ENCODE data around the gene MGAT4B. TPM values are rescaled to one million over a fixed set of nuclear protein-coding genes. Genes with fewer than 3 reads are reported as not detected.

The MGAT4B gene
- total RNA-seq, 1 donor from 2014 or later = 95.5 TPM

GRCh38 chr5:179794575-179794974, 12.1 kb downstream of the MGAT4B start:
- peak overlapping the region in 1 of 2 donors; percentile 55 for H3K4me3 ChIP-seq
- no peak for DNase-seq (ENCODE audit: extremely low spot score in 2 of 2)
- peaks cover 45% of the 10 kb centered on the region for H3K4me1 ChIP-seq
- H3K27me3 ChIP-seq = no peaks in the 10 kb centered on the region
- intact Hi-C loops (cut with DNase I) = loop anchor here (10.0 kb wide), 1 partner anchor 110 kb away; the partner anchor contains the start of gene CBY3
- peaks cover 0 to 25% of the 10 kb centered on the region in 2 donors for H3K36me3 ChIP-seq
- peak overlapping the region; percentile 94 for H3K27ac ChIP-seq
- H3K9me3 ChIP-seq = no peaks in the 10 kb centered on the region
- TF ChIP-seq POLR2A (IDR thresholded peaks at IDR 0.05) = no peak
- no peak for TF ChIP-seq POLR2AphosphoS5 (IDR thresholded peaks at IDR 0.05; ENCODE audit: insufficient read depth in 1 of 2, low read depth in 1 of 2)
- no peak for TF ChIP-seq CTCF (IDR thresholded peaks at IDR 0.05)

- Histone ChIP-seq H3K36me3 (peaks cover 0 to 21% of the 10 kb centered on the region in 2 donors), H3K9me3 (no peaks in the 10 kb centered on the region), H3K27me3 (no peaks in the 10 kb centered on the region), H3K4me1 (peaks cover 45% of the 10 kb centered on the region), H3K27ac (peak overlapping the region; percentile 94), H3K4me3 (peak overlapping the region; percentile 24 to 55)
- no peak for DNase-seq (ENCODE audit: extremely low spot score in 2 of 2)
- TF ChIP-seq POLR2AphosphoS5 (IDR thresholded peaks at IDR 0.05; ENCODE audit: insufficient read depth in 1 of 2, low read depth in 1 of 2) = no peak
- TF ChIP-seq POLR2A (IDR thresholded peaks at IDR 0.05) = no peak
- TF ChIP-seq CTCF (IDR thresholded peaks at IDR 0.05) = no peak
- intact Hi-C loops (cut with DNase I) = loop anchor here (10.0 kb wide), 1 partner anchor 109 kb away; the partner anchor contains the start of gene CBY3
These were observed 12.5 kb downstream of the MGAT4B start for GRCh38 chr5:179794171-179794570.

- Histone ChIP-seq H3K36me3 (peaks cover 0 to 15% of the 10 kb centered on the region in 2 donors), H3K4me1 (peaks cover 45% of the 10 kb centered on the region), H3K27ac (peak within 1 kb of the TSS; percentile 94), H3K4me3 (peak within 1 kb of the TSS; percentile 24 to 55), H3K9me3 (no peaks in the 10 kb centered on the region), H3K27me3 (no peaks in the 10 kb centered on the region)
- DNase-seq (ENCODE audit: extremely low spot score in 2 of 2) = peak in 1 of 2 donors; percentile 96
- TF ChIP-seq POLR2A (IDR thresholded peaks at IDR 0.05) (peak in 1 of 2 donors; percentile 7), POLR2AphosphoS5 (IDR thresholded peaks at IDR 0.05; ENCODE audit: insufficient read depth in 1 of 2, low read depth in 1 of 2) (peak; percentile 9 to 44), CTCF (IDR thresholded peaks at IDR 0.05) (no peak)
- intact Hi-C loops (cut with DNase I) = loop anchor here (10.0 kb wide), 1 partner anchor 109 kb away; the partner anchor contains the start of gene CBY3
These were observed 13.1 kb downstream of the MGAT4B start, which contains the start of gene LTC4S for GRCh38 chr5:179793468-179794139. Gene LTC4S, plus strand, starts transcription at chr5:179793986. Its CDS starts 95 bp downstream, at chr5:179794081.

GRCh38 chr5:179792612-179793467, 13.8 kb downstream of the MGAT4B start:
- intact Hi-C loops (cut with DNase I) = loop anchor here (10.0 kb wide), 1 partner anchor 108 kb away; the partner anchor contains the start of gene CBY3
- Histone ChIP-seq H3K4me3 (no peak overlapping the region), H3K27ac (peak overlapping the region; percentile 94), H3K4me1 (peaks cover 45% of the 10 kb centered on the region), H3K9me3 (no peaks in the 10 kb centered on the region), H3K27me3 (no peaks in the 10 kb centered on the region), H3K36me3 (peaks cover 0 to 8% of the 10 kb centered on the region in 2 donors)
- no peak for TF ChIP-seq POLR2A (IDR thresholded peaks at IDR 0.05)
- TF ChIP-seq POLR2AphosphoS5 (IDR thresholded peaks at IDR 0.05; ENCODE audit: insufficient read depth in 1 of 2, low read depth in 1 of 2) = no peak
- TF ChIP-seq CTCF (IDR thresholded peaks at IDR 0.05) = no peak
- no peak for DNase-seq (ENCODE audit: extremely low spot score in 2 of 2)
